WTC11 (cell line): ENCODE data around the gene MGRN1. TPM values are rescaled to one million over a fixed set of nuclear protein-coding genes. Genes with fewer than 3 reads are reported as not detected.
A peak's percentile ranks its signal among the peaks of the same experiment; 100 is the strongest.

Experiments used
- ATAC-seq: fragments of 200-7000 bp; cut with Tn5 transposase; 2 replicates; pipeline ENCODE4 v1.10.0; 2021; ENCODE audit warnings: mild to moderate bottlenecking, moderate library complexity
- CTCF ChIA-PET: fragments of 300-600 bp; sonication (Branson Sonifier 250); formaldehyde crosslinking; loops from one replicate; lab custom pipeline; 2021; ENCODE audit warnings: antibody characterized with exemption; lab: Charles Lee
- POLR2A ChIA-PET: fragments of 350-600 bp; sonication (Branson Sonifier 250); formaldehyde crosslinking; loops from one replicate; lab custom pipeline; 2021; ENCODE audit warnings: antibody characterized with exemption; lab: Charles Lee
- DNase-seq: peaks from one replicate; pipeline ENCODE4 v3.0.0; 2021; ENCODE audit warnings: low spot score
- H3K27ac Mint-ChIP-seq: 2 replicates; pipeline ENCODE4 v1.8.0; 2021; ENCODE audit warnings: mixed read lengths
- H3K27me3 Mint-ChIP-seq: 2 replicates; pipeline ENCODE4 v1.8.0; 2021; ENCODE audit warnings: low read depth, mild to moderate bottlenecking, moderate library complexity, mixed read lengths
- H3K36me3 Mint-ChIP-seq: 2 replicates; pipeline ENCODE4 v1.8.0; 2021; ENCODE audit warnings: mixed read lengths
- H3K4me1 Mint-ChIP-seq: 2 replicates; pipeline ENCODE4 v1.8.0; 2022; ENCODE audit warnings: mixed read lengths
- H3K4me3 Mint-ChIP-seq: 2 replicates; pipeline ENCODE4 v1.8.0; 2021; ENCODE audit warnings: mild to moderate bottlenecking, moderate library complexity, mixed read lengths
- H3K9me3 Mint-ChIP-seq: 2 replicates; pipeline ENCODE4 v1.8.0; 2021; ENCODE audit warnings: mixed read lengths
- CREM ChIP-seq: sonication (generic); formaldehyde crosslinking; IDR thresholded peaks from 2 replicates; pipeline ENCODE4 v1.8.1; 2022; ENCODE audit warnings: mild to moderate bottlenecking, missing genetic modification reagents, moderate library complexity
- FOXP1 ChIP-seq: sonication (generic); formaldehyde crosslinking; IDR thresholded peaks from 2 replicates; pipeline ENCODE4 v1.8.0; 2022; ENCODE audit warnings: missing genetic modification reagents, mild to moderate bottlenecking, moderate library complexity, borderline replicate concordance
- GTF2I ChIP-seq: fragments of 250-450 bp; sonication (Bioruptor Pico); conservative IDR thresholded peaks from 2 replicates; pipeline ENCODE4 v1.4.0; 2021; ENCODE audit warnings: mild to moderate bottlenecking
- IRF2 ChIP-seq: sonication (generic); formaldehyde crosslinking; IDR thresholded peaks from 2 replicates; pipeline ENCODE4 v1.8.0; 2022; ENCODE audit warnings: low read depth, missing genetic modification reagents, borderline replicate concordance
- JAZF1 ChIP-seq: fragments of 250-450 bp; sonication (Bioruptor Pico); IDR thresholded peaks from 2 replicates; pipeline ENCODE4 v1.9.0; 2021; ENCODE audit warnings: moderate library complexity, mild to moderate bottlenecking, inconsistent platforms
- MYBL2 ChIP-seq: sonication (generic); formaldehyde crosslinking; IDR thresholded peaks from 2 replicates; pipeline ENCODE4 v1.8.1; 2023; ENCODE audit warnings: mild to moderate bottlenecking, moderate library complexity, missing genetic modification reagents
- OVOL2 ChIP-seq: fragments of 250-450 bp; sonication (Bioruptor Pico); IDR thresholded peaks from 2 replicates; pipeline ENCODE4 v1.9.0; 2021; ENCODE audit warnings: mild to moderate bottlenecking, borderline replicate concordance
- RELA ChIP-seq: sonication (generic); formaldehyde crosslinking; IDR thresholded peaks from 2 replicates; pipeline ENCODE4 v1.8.1; 2022; ENCODE audit warnings: missing genetic modification reagents, mild to moderate bottlenecking, borderline replicate concordance
- RORB ChIP-seq: fragments of 250-450 bp; sonication (Bioruptor Pico); IDR thresholded peaks from 2 replicates; pipeline ENCODE4 v1.9.0; 2021; ENCODE audit warnings: mild to moderate bottlenecking
- SMAD3 ChIP-seq: sonication (generic); formaldehyde crosslinking; IDR thresholded peaks from 2 replicates; pipeline ENCODE4 v1.8.0; 2022; ENCODE audit warnings: missing genetic modification reagents, mild to moderate bottlenecking, borderline replicate concordance
- ZNF219 ChIP-seq: sonication (generic); formaldehyde crosslinking; IDR thresholded peaks from 2 replicates; pipeline ENCODE4 v1.8.0; 2023; ENCODE audit warnings: missing genetic modification reagents, mild to moderate bottlenecking, borderline replicate concordance
- ZNF232 ChIP-seq: sonication (generic); formaldehyde crosslinking; IDR thresholded peaks from 2 replicates; pipeline ENCODE4 v1.8.0; 2022; ENCODE audit warnings: mild to moderate bottlenecking, missing genetic modification reagents
- ZNF423 ChIP-seq: fragments of 250-450 bp; sonication (Bioruptor Pico); IDR thresholded peaks from 2 replicates; pipeline ENCODE4 v2.1.2; 2022; ENCODE audit warnings: mild to moderate bottlenecking, moderate library complexity
- total RNA-seq: library from RNA; stranded (reverse); gene quantifications from 3 replicates; pipeline ENCODE4 v1.2.3, GENCODE V29; 2021
- TF ChIP-seq, protein P1 (sequence below): fragments of 250-450 bp; sonication (Bioruptor Pico); IDR thresholded peaks from 2 replicates; pipeline ENCODE4 v1.9.0; 2021; ENCODE audit warnings: mild to moderate bottlenecking, borderline replicate concordance
- TF ChIP-seq, protein P2 (sequence below): sonication (generic); formaldehyde crosslinking; IDR thresholded peaks from 2 replicates; pipeline ENCODE4 v1.8.1; 2022; ENCODE audit warnings: missing genetic modification reagents, borderline replicate concordance
- TF ChIP-seq, protein P3 (sequence below): sonication (generic); formaldehyde crosslinking; IDR thresholded peaks from 2 replicates; pipeline ENCODE4 v1.8.1; 2022; ENCODE audit warnings: low read depth, missing genetic modification reagents, borderline replicate concordance
- TF ChIP-seq, protein P4 (sequence below): sonication (generic); formaldehyde crosslinking; conservative IDR thresholded peaks from 2 replicates; pipeline ENCODE4 v1.8.1; 2023; ENCODE audit warnings: mild to moderate bottlenecking, low read depth, missing genetic modification reagents, moderate library complexity
- TF ChIP-seq, protein P5 (sequence below): fragments of 250-450 bp; sonication (Bioruptor Pico); IDR thresholded peaks from 2 replicates; pipeline ENCODE4 v1.9.0; 2021; ENCODE audit warnings: moderate library complexity, mild to moderate bottlenecking, inconsistent platforms, borderline replicate concordance

Gene MGRN1
- total RNA-seq, 1 experiment from 2014 or later, result 88.8 TPM

DNA sequence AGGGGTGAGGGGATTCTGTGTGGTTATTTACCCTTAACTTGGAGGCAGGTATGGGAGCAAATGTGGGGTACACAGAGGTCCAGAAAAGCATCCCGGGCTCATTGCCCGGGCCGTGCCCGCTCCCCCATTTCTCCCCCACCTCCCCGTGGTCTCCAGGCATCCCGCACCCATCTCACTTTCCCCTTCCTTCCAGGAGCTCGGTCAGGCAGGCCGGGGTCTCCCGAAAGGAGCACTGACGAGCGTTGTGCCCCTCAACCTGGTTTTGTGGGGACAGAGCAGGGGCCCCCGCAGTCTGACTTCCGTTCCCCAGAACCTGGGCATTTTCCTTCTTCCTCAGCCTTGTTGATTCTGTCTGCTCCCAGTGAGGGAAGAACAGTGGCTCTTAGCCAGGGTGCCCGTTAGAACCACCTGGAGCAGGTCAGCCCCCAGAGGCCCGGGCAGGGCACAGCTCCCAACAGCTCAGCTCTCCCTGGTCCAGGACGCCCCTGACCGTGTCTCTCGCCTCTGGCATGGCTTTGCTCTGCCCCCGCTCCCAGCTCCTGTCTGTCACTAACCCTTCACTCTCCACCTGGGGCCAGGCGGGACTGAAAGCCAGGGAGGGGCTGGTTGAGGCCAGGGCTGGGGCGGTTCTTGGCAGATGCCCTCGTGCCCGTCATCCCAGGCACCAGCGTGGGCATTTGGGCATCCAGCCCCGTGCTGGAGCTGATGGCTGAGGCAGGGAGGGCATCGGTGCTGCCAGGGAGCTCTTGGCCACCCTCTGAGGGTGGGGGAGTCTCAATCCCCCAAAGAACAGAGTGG, 56.2 kb downstream of the MGRN1 start:
- CTCF ChIA-PET, result interaction anchor here (0.6 to 1.6 kb wide), 3 partner anchors 30 to 64 kb away, joined by 3 to 5 read pairs (median 4); no protein-coding TSS in a partner anchor
- H3K4me1 Mint-ChIP-seq, result peaks cover 1% of the 10 kb centered on the region; the same call in 1 of the 2 replicates
- 0 out of 2 replicates have a peak overlapping the region, but pooled peaks have one; percentile 53 for H3K27ac Mint-ChIP-seq
- ATAC-seq, result no peak
- TF ChIP-seq MYBL2 (CRISPR knock-in tag) (no peak), SMAD3 (CRISPR knock-in tag) (no peak), GTF2I (CRISPR knock-in tag) (no peak), OVOL2 (no peak), JAZF1 (CRISPR knock-in tag) (no peak), ZNF232 (CRISPR knock-in tag) (no peak), RORB (CRISPR knock-in tag) (no peak), CREM (CRISPR knock-in tag) (no peak), ZNF219 (CRISPR knock-in tag) (no peak), RELA (CRISPR knock-in tag) (no peak), IRF2 (CRISPR knock-in tag) (no peak), ZNF423 (no peak), FOXP1 (CRISPR knock-in tag) (no peak)
- TF ChIP-seq, protein P1, sequence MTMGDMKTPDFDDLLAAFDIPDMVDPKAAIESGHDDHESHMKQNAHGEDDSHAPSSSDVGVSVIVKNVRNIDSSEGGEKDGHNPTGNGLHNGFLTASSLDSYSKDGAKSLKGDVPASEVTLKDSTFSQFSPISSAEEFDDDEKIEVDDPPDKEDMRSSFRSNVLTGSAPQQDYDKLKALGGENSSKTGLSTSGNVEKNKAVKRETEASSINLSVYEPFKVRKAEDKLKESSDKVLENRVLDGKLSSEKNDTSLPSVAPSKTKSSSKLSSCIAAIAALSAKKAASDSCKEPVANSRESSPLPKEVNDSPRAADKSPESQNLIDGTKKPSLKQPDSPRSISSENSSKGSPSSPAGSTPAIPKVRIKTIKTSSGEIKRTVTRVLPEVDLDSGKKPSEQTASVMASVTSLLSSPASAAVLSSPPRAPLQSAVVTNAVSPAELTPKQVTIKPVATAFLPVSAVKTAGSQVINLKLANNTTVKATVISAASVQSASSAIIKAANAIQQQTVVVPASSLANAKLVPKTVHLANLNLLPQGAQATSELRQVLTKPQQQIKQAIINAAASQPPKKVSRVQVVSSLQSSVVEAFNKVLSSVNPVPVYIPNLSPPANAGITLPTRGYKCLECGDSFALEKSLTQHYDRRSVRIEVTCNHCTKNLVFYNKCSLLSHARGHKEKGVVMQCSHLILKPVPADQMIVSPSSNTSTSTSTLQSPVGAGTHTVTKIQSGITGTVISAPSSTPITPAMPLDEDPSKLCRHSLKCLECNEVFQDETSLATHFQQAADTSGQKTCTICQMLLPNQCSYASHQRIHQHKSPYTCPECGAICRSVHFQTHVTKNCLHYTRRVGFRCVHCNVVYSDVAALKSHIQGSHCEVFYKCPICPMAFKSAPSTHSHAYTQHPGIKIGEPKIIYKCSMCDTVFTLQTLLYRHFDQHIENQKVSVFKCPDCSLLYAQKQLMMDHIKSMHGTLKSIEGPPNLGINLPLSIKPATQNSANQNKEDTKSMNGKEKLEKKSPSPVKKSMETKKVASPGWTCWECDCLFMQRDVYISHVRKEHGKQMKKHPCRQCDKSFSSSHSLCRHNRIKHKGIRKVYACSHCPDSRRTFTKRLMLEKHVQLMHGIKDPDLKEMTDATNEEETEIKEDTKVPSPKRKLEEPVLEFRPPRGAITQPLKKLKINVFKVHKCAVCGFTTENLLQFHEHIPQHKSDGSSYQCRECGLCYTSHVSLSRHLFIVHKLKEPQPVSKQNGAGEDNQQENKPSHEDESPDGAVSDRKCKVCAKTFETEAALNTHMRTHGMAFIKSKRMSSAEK, result no peak
- TF ChIP-seq, protein P2, sequence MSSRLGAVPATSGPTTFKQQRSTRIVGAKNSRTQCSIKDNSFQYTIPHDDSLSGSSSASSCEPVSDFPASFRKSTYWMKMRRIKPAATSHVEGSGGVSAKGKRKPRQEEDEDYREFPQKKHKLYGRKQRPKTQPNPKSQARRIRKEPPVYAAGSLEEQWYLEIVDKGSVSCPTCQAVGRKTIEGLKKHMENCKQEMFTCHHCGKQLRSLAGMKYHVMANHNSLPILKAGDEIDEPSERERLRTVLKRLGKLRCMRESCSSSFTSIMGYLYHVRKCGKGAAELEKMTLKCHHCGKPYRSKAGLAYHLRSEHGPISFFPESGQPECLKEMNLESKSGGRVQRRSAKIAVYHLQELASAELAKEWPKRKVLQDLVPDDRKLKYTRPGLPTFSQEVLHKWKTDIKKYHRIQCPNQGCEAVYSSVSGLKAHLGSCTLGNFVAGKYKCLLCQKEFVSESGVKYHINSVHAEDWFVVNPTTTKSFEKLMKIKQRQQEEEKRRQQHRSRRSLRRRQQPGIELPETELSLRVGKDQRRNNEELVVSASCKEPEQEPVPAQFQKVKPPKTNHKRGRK (CRISPR knock-in tag), result no peak
- TF ChIP-seq, protein P3, sequence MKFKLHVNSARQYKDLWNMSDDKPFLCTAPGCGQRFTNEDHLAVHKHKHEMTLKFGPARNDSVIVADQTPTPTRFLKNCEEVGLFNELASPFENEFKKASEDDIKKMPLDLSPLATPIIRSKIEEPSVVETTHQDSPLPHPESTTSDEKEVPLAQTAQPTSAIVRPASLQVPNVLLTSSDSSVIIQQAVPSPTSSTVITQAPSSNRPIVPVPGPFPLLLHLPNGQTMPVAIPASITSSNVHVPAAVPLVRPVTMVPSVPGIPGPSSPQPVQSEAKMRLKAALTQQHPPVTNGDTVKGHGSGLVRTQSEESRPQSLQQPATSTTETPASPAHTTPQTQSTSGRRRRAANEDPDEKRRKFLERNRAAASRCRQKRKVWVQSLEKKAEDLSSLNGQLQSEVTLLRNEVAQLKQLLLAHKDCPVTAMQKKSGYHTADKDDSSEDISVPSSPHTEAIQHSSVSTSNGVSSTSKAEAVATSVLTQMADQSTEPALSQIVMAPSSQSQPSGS (CRISPR knock-in tag), result no peak
- TF ChIP-seq, protein P4, sequence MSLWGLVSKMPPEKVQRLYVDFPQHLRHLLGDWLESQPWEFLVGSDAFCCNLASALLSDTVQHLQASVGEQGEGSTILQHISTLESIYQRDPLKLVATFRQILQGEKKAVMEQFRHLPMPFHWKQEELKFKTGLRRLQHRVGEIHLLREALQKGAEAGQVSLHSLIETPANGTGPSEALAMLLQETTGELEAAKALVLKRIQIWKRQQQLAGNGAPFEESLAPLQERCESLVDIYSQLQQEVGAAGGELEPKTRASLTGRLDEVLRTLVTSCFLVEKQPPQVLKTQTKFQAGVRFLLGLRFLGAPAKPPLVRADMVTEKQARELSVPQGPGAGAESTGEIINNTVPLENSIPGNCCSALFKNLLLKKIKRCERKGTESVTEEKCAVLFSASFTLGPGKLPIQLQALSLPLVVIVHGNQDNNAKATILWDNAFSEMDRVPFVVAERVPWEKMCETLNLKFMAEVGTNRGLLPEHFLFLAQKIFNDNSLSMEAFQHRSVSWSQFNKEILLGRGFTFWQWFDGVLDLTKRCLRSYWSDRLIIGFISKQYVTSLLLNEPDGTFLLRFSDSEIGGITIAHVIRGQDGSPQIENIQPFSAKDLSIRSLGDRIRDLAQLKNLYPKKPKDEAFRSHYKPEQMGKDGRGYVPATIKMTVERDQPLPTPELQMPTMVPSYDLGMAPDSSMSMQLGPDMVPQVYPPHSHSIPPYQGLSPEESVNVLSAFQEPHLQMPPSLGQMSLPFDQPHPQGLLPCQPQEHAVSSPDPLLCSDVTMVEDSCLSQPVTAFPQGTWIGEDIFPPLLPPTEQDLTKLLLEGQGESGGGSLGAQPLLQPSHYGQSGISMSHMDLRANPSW (CRISPR knock-in tag), result no peak
- TF ChIP-seq, protein P5, sequence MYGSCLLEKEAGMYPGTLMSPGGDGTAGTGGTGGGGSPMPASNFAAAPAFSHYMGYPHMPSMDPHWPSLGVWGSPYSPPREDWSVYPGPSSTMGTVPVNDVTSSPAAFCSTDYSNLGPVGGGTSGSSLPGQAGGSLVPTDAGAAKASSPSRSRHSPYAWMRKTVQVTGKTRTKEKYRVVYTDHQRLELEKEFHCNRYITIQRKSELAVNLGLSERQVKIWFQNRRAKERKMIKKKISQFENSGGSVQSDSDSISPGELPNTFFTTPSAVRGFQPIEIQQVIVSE (CRISPR knock-in tag), result no peak
- H3K9me3 Mint-ChIP-seq, result no peaks in the 10 kb centered on the region
- POLR2A ChIA-PET, result no interaction called here
- no peaks in the 10 kb centered on the region for H3K27me3 Mint-ChIP-seq
- peaks cover 9% of the 10 kb centered on the region for H3K36me3 Mint-ChIP-seq
- no peak for DNase-seq
- no peak overlapping the region for H3K4me3 Mint-ChIP-seq
